AG04450 (cell line): Measurements from ENCODE around the gene TTC7B. TPM values are rescaled to one million over a fixed set of nuclear protein-coding genes. Genes with fewer than 3 reads are reported as not detected.

Source experiments
- CTCF ChIA-PET: fragments of 300-600, 350-600 bp; formaldehyde crosslinking; extraction: SDS; loops from one replicate; lab custom pipeline; 2022; ENCODE audit warnings: antibody characterized with exemption, inconsistent platforms; lab: Charles Lee
- POLR2A ChIA-PET: fragments of 350-600 bp; formaldehyde crosslinking; extraction: SDS; loops from one replicate; lab custom pipeline; 2021; ENCODE audit warnings: antibody characterized with exemption, inconsistent platforms; lab: Yijun Ruan, JAX
- DNase-seq: peaks from one replicate; pipeline ENCODE4 v3.0.0-alpha.2; 2011; ENCODE audit warnings: low read depth, low spot score
- H3K27ac ChIP-seq: one replicate; pipeline ENCODE4 v1.5.1; 2012; ENCODE audit warnings: low read depth, low read length, control low read depth
- H3K27me3 ChIP-seq: one replicate; pipeline ENCODE4 v1.6.0; 2012; ENCODE audit warnings: low read length; ENCODE audit not compliant: control insufficient read depth, insufficient read depth
- H3K4me3 ChIP-seq: 2 replicates; pipeline ENCODE4 v1.5.1; 2011; ENCODE audit warnings: mild to moderate bottlenecking, low read depth, low read length, control low read depth
- H3K9me3 ChIP-seq: 2 replicates; pipeline ENCODE4 v1.5.1; 2012; ENCODE audit warnings: low read length; ENCODE audit not compliant: control insufficient read depth, insufficient read depth
- polyA plus RNA-seq: library from polyadenylated mRNA; depleted of rRNA; stranded (reverse); fragments of >200 nt; gene quantifications from 2 replicates; pipeline ENCODE4 v1.2.3, GENCODE V29; 2011
- TF ChIP-seq, protein P1 (sequence below): IDR thresholded peaks from 2 replicates; pipeline ENCODE4 v1.5.1; 2011; ENCODE audit warnings: low read depth, low read length, control low read depth, inconsistent platforms

TTC7B gene
- polyA plus RNA-seq, 1 experiment: 36.0 TPM

DNA sequence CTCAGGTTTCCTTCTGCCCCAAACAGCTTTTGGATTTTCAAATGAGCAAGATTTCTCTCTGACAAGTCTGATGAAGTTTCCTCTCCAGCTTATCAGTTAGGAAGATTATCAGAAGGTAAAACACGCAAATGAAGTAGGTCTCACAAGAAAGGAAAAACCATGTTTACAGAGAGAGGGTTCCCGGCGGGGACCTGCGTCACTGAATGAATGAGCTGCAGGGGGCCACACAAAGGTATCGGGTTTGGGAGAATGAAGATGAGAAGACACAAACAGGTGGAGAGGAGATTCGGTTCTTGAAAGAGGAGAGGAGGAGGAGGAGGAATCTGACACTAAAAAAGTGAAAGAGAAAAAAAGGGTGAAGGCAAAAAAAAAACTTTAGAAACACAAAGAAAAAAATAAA, 210.8 kb downstream of the TTC7B start:
- ChIA-PET POLR2A (no interaction called here), CTCF (no interaction called here)
- Histone ChIP-seq H3K27me3 (no peaks in the 10 kb centered on the region), H3K27ac (no peak overlapping the region), H3K9me3 (no peaks in the 10 kb centered on the region), H3K4me3 (no peak overlapping the region)
- no peak for DNase-seq
- TF ChIP-seq, protein P1, sequence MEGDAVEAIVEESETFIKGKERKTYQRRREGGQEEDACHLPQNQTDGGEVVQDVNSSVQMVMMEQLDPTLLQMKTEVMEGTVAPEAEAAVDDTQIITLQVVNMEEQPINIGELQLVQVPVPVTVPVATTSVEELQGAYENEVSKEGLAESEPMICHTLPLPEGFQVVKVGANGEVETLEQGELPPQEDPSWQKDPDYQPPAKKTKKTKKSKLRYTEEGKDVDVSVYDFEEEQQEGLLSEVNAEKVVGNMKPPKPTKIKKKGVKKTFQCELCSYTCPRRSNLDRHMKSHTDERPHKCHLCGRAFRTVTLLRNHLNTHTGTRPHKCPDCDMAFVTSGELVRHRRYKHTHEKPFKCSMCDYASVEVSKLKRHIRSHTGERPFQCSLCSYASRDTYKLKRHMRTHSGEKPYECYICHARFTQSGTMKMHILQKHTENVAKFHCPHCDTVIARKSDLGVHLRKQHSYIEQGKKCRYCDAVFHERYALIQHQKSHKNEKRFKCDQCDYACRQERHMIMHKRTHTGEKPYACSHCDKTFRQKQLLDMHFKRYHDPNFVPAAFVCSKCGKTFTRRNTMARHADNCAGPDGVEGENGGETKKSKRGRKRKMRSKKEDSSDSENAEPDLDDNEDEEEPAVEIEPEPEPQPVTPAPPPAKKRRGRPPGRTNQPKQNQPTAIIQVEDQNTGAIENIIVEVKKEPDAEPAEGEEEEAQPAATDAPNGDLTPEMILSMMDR: no peak

DNA sequence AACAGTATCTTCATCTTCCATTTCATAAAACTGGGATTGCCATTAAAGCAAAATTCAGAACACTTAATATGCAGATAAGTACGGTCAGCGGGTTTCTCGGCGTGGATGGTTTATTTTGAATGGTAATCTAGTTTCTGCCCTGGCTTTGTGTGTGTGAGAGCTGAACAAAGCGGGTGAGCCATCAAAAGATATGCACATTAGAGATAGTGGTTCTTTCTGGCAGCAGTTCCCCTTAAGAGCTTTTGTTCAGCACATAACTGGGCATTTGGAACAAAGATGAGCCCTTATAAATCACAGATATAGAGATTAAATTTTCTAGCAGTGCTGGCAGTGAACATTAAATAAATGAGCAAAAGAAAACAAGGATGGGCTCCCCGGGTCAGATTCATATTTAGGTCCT, 211.9 kb downstream of the TTC7B start:
- POLR2A ChIA-PET: no interaction called here
- H3K9me3 ChIP-seq: no peaks in the 10 kb centered on the region

DNA sequence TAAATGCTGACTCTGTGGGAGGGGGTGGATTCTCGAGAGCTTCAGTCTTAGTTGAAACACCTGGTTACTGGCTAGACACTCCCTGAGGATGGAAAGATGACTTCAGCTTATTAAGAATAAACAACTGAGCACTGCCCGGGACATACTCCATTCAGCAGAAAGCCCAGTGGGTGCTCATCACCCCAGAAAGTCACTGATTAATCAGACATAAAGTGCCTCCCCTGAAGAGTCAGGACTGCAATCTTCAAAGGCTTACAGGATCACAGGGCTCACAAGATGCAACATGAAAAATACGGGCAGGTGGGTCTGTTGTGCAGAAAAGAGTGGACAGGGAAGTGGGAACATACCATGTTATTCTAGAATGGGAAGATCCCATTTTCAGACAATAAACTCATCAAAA, 212.4 kb downstream of the TTC7B start:
- no peak for DNase-seq
- Histone ChIP-seq H3K9me3 (no peaks in the 10 kb centered on the region), H3K27ac (no peak overlapping the region), H3K4me3 (no peak overlapping the region), H3K27me3 (no peaks in the 10 kb centered on the region)
- ChIA-PET POLR2A (no interaction called here), CTCF (no interaction called here)
- TF ChIP-seq, protein P1: no peak

More for the DNA sequence above, 211.9 kb downstream of the TTC7B start:
- TF ChIP-seq, protein P1: no peak
- CTCF ChIA-PET: no interaction called here
- Histone ChIP-seq H3K27me3 (no peaks in the 10 kb centered on the region), H3K27ac (no peak overlapping the region), H3K4me3 (no peak overlapping the region)
- DNase-seq: no peak

DNA sequence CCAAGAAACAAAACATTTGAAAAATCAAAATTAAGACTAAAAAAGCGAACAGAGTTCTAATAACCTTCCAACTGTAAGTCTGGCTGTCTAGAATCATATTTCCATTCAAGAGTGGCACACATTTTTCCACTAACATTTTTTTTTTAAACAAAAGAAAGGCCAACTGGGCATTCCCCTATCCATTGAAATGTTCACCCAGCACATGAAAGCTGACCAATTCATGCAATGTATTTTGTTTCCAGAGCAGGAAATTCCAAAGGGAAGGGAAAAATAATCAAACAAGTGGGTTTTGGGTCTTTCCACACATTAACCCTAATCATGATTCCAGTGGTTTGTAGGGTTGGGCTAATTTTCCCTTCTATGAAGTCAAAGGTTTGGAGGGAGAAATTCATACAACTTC, 212.9 kb downstream of the TTC7B start:
- Histone ChIP-seq H3K27ac (no peak overlapping the region), H3K27me3 (no peaks in the 10 kb centered on the region), H3K4me3 (no peak overlapping the region), H3K9me3 (no peaks in the 10 kb centered on the region)
- no peak for DNase-seq
- ChIA-PET POLR2A (no interaction called here), CTCF (no interaction called here)
- TF ChIP-seq, protein P1: no peak

DNA sequence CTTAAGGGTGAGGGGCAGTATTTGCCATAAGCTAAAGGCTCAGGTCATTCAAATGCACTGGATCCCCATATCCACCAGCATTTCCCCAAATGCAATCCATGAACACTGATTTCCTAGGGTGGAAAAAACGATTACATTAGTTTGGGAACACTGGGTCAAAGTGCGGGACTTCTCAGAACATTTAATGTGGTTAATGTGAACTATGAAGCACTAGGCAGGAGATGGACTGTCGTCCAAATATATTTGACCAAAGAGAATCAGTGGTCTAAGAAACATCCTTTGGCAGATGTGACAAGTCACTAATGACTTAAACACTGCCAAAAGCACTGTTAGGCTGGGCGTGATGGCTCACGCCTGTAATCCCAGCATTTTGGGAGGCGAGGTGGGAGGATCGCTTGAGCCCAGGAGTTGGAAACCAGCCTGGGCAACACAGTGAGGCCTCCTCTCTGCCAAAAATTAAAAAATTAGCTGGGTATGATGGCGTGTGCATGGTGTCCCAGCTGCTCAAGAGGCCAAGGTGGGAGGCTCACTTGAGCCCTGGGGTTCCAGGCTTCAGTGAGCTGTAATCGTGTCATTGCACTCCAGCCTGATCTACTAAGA, 214.0 kb downstream of the TTC7B start:
- no peak overlapping the region for H3K27ac ChIP-seq
- H3K9me3 ChIP-seq: no peaks in the 10 kb centered on the region
- H3K27me3 ChIP-seq: no peaks in the 10 kb centered on the region
- CTCF ChIA-PET: no interaction called here
- POLR2A ChIA-PET: no interaction called here
- no peak overlapping the region for H3K4me3 ChIP-seq
- DNase-seq: no peak
- TF ChIP-seq, protein P1: no peak
